ENCODE results near the gene TBC1D23. TPM values are rescaled to one million over a fixed set of nuclear protein-coding genes. Genes with fewer than 3 reads are reported as not detected.
"Not testable (repeated sequence)": the region's sequence is repeated elsewhere in the genome, so short reads cannot be mapped to it uniquely, and the experiment has no call there.

The TBC1D23 gene
- 25.1 TPM for total RNA-seq

- ATAC-seq = peak; percentile 100
These were observed at the start of gene TBC1D23 for GRCh38 chr3:100260685-100261484. TSS of gene TBC1D23 (plus strand) at chr3:100260992. CDS start at chr3:100261019, 27 bp downstream.

DNA sequence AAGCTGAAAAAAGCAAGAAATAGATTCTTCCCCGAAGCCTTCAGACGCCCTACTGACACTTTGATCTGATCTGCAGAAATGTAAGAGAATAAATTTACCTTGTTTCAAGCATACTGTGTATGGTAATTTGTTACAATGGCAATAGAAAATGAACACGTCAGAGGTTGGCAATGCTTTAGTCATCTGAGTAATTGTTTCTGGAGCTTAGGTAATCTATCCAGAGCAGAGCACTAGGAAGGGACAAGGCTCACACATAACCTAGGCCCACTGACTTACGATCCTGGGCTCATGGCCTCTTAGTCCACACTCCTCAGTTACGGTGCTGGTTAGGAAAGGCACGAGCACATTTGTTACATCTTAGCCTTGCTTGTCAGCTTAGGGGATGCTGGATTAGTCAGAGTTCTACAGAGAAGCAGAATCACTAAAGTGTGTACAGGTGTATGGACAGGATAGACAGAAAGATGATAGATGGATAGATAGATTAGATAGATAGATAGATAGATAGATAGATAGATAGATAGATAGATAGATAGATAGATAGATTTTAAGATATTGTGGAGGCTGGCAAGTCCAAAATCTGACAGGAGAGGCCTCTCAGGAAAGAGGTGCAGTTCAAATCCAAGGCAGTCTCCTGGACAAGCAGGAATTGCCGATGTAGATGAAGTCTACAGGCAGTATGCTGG lies 46.8 kb upstream of the TBC1D23 start:
- peak; percentile 54 for ATAC-seq

DNA sequence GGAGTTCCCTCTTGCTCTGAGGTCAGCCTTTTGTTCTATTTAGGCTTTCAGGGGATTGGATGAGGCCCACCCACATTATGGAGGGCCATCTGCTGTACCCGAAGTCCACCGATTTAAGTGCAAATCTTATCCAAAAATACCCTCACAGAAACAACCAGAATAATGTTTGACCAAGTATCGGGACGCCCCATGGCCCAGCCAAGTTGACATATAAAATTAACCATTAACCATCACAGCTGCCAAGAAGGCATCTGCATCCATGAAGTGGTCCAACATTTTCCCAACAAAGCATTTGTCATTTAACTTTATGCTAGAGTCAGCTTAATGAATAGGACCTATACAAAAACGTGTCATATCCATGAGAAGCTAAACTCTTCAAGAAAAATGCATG lies 46.2 kb upstream of the TBC1D23 start:
- no peak for ATAC-seq

GRCh38 chr3:100216713-100217112 lies 44.1 kb upstream of the TBC1D23 start:
- ATAC-seq = no peak

DNA sequence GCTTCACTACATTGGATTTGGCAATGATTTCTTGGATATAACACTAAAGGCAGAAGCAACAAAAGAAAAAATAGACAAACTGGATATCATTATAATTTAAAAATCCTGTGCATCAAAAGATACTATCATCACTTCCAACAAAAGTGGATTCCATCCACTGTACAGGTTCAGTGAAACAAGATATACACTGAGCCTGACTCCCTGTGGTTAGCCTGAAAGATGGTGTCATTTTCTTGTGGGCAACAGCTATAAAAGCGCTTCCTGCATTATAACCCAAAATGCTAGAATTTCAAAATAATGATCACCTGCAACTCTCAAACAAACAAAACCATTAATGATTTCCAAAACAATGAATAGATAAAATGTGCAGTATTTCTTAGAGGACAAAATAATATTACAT lies 39.6 kb upstream of the TBC1D23 start:
- no peak for ATAC-seq

GRCh38 chr3:100225193-100225592 lies 35.6 kb upstream of the TBC1D23 start:
- ATAC-seq = no peak

GRCh38 chr3:100225883-100226282 lies 34.9 kb upstream of the TBC1D23 start:
- ATAC-seq = no peak

DNA sequence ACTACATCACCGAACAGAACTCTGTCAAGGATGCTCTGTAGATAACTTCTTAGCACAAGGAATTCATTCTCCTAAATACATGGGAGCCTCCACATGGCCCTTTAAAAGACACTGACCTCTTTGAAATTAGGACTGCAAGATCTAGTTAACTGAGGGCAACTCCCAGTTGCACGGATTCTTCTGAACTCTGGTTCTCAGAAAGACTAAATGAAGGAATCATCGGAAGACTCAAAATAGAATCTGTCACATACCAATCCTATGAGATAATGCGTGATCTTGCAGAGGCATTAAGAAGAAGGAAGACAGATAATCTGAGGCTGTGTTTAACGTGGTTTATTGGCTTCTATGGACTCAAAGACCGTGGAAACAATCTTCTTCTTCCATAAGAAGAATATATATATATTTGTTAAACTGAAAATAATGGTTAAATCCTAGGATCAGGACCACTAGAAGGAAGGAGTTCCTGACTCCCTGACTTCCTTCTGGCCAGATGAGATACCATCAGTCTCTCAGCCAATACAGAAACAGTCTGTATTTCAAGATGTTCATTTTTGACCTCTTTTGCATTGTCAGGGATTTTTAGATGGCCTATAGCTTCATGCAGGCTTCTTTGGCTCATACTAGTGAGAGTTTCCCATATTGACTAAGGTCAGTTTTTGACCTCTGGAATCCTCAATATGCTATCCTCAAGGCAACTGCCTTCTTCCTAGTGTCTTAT lies 33.9 kb upstream of the TBC1D23 start:
- ATAC-seq = no peak

DNA sequence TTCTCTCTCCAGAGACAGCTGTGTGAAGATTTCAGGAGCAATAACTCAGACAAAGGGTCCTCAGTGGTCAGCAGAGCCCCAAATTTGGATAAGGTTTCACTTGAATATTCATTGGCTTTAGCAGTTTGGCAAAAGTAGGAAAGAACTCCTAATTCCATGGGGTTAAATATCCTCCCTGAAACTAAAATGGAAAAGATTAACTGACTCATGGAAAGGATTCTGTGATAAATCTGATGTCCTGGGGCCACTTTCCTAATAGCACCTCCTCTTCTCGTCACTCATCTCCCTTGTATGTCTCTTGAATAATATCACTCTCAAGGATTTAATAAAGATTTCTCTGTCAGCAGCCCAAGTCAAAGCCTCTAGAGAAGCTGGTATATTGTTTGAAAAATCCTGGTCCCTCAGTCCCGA lies 33.3 kb upstream of the TBC1D23 start:
- no peak for ATAC-seq

DNA sequence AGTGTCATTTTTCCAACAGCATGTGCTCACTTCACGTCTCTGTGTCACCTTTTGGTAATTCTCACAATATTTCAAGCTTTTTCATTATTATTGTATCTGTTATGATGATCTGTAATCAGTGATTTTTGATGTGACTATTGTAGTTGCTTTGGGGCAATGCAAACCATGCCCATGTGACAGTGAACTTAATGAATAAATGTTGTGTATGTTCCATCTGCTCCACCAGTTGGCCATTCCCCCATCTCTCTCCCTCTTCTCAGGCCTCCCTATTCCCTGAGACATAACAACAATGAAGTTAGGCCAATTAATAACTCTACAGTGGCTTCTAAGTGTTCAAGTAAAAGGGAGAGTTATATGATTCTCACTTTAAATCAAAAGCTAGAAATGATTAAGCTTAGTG lies 32.5 kb upstream of the TBC1D23 start:
- no peak for ATAC-seq

GRCh38 chr3:100229188-100229587 lies 31.6 kb upstream of the TBC1D23 start:
- ATAC-seq = not testable (repeated sequence)

DNA sequence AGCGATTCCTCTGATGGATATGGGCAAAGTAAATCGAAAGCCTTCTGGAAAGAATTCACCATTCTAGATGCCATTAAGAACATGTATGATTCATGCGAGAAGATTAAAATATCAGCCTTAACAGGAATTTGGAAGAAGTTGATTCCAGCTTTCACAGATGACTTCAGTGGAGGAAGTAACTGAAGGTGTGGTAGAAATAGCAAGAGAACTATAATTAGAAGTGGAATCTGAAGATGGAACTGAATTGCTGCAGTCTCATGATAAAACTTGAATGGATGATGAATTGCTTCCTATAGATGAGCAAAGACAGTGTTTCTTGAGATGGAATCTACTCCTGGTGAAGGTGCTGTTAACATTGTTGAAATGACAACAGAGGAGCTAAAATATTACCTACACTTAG lies 30.1 kb upstream of the TBC1D23 start:
- ATAC-seq = peak; percentile 48

- ATAC-seq = no peak
These were observed 29.1 kb upstream of the TBC1D23 start for GRCh38 chr3:100231668-100232067.

DNA sequence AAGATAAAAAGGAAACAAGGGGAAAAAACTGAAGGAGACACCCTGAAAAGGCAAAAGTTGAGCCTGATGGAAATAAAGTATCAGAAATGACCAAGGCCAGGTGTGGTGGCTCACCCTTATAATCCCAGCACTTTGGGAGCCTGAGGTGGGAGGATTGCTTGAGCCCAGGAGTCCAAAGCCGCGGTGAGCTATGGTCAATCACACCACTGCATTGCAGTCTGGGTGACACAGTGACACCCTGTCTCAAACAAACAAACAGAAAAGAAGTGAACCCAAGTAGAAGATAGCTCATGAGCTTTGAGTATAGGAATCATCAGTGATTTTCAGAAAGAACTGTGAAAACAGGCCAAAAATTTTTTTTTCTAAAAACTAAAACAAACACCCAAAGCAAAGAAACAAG lies 26.4 kb upstream of the TBC1D23 start:
- no peak for ATAC-seq

- no peak for ATAC-seq
These were observed 22.2 kb upstream of the TBC1D23 start for GRCh38 chr3:100238599-100238998.

DNA sequence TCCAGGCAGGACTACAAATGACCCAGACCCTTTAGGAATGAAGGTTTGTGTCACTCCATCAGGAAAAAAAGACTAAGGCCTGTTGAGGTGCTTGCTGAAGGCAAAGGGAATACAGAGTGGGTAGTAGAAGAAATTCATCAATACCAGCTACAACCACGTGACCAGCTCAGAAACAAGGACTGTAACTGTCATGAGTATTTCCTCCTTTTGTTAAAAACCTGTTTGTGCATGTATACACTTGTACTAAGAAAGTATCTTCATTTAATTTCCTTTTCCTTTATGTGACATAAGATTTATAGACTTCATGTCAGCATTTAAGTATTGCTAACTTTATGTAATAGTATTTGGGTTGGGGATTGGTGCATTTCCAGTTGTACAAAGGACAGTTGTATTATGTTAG lies 18.3 kb upstream of the TBC1D23 start:
- ATAC-seq = not testable (repeated sequence)

DNA sequence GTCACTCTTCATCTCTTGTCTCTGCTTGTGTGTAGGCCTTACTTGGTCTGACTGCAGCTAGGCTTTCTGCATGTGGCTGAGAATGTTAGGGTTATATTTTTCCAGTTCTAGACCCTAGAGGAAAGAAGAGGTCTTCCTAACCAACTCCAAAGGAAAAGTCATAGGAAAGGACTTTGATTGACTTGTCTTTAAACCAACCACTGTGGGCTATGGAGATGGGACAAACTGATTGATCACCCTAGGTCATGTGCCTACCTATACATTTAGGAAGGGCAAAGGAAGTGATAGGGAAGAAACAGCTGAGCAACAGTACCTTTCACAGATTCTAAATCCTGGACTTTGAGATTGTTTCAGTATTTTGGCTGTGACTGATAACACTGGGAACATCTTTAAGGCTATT lies 16.5 kb upstream of the TBC1D23 start:
- ATAC-seq = no peak

GRCh38 chr3:100245136-100245535 lies 15.7 kb upstream of the TBC1D23 start:
- ATAC-seq = no peak

DNA sequence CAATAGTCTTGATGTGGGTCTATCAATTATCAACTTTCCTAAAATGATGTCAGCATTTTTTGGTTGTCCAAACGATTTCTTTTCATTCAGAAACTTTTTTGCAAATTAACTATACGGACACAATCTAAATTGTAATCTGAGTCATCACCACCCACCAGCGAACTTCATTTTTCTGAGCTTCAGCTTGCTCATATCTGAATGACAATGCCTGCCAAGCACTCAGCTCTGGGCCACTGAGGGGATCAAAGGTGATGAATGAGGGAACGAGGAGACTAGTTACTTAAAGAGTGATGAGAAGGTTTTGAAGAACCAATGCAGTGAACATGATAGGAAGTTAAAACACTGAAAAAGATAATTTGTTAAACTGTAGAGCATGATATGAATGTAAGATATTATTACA lies 14.9 kb upstream of the TBC1D23 start:
- ATAC-seq = no peak

GRCh38 chr3:100246999-100247398 lies 13.8 kb upstream of the TBC1D23 start:
- ATAC-seq = no peak

DNA sequence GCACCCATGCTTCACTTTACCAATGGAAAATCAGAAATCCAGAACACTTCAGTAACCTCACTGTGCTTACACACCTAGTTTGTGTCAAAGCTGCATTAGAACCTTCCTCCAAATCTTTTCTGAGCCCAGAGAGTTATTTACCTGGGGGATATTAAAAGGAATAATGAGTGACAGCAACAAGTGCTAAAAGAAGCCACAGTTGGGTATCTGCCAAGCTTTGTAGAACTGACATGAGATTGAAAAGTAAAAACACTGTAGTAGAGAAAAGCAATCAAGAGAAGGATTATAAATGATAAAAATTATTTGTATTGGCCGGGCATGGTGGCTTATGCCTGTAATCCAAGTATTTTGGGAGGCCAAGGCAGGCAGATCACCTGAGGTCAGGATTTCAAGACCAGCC lies 8.8 kb upstream of the TBC1D23 start:
- ATAC-seq = no peak

DNA sequence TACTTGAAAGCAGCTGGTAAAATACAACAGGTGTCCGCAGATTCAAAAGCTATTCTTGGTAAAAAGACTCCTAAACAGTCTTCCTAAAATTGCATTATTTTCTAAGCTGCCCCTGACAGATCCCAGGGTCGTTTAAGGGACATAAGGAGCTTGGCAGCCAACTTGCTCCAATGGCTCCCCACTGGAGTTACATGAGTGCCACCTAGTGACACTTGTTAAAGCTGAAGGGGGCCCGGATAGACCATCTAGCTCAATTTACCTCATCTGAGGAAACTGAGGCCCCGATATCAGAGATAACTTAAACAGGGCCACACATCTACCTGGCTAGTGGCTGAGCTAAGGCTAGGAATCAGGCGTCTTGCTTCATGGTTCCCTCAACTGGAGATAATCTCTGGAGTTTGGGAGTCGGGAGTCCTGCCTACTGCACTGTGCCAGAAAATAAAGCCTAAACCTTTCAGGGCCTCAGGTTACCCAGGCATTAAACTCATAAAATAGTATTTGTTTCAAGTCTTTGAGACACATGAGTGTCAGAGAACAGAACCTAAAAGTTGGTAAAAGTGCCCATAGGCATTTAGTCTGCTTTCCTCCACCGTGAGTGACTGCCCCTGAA lies 6.5 kb upstream of the TBC1D23 start:
- peak; percentile 55 for ATAC-seq

DNA sequence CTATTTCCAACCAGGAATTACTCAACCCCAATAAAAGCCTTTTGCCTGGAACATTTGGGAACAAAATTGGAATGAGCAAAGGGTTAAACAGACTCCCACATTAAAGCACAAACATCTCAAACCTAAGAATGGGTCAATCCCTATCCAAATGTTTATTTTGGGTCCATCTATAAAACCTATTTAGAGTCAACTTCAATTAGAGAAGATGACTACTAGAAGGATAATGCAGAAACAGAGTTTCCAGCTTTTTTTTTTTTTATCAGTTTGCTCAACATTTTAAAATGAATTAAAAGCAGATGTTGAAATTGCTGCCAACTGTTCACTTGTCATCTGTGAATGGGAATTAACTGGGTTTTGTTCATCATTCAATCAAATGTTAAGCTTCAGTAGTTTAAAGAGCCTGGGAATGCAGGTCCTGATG lies 4.1 kb upstream of the TBC1D23 start:
- ATAC-seq = no peak
